ENCODE data around the gene VANGL1. TPM values are rescaled to one million over a fixed set of nuclear protein-coding genes. Genes with fewer than 3 reads are reported as not detected.

Gene VANGL1
- total and polyA plus RNA-seq, 2 of the 8 experiments (the other 6 are each of a cell fraction or from before 2014, with no cell fraction given): 9.4 to 13.4 TPM

DNA sequence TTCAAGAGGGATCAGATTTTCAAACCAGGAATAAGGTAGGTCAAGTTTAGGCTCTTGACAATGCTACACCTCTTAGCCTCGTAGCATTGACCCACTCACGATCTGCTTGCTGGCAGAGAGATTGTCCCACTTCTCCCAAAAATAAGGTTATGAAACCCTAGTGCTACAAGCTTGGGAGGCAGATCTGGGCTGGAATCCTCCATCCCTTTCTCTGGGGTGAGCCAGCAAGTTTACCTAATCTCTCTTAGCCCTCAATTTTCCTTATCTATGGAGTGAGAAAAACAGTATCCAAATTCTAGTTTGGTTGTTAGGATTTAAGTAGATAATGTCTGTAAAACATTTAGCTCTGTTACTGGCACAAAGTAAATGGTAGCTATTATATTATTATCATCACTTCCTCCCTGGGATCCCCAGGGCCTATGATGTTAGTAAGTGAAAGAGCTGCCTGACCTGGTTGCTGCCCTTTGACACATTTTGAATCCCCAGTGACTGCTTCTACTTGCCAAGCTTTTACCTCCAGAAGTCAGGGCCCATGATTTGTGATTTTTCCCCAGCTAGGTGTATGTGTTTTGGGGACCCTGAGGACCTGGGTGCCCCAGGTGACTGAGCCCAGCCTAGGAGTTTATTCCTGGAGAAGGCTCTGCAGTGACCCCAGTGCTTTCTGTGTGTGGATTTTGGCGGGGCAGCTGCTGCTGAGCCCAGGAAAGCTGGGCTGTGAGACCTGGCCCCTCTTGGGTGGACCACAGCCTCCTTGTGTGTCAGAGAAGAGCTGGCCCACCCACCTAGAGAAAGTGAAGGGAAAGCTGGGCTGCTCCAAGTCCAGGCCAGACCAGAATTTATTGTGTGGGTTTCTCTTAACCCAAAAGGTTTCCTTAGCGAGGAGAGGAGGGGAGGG, 48.2 kb upstream of the VANGL1 start:
- no peak for FAIRE-seq
- no peak overlapping the region for H3K14ac ChIP-seq (ENCODE audit: insufficient read length)
- WGBS, 2 experiments (ENCODE audit: extremely low coverage in 1 of 2, insufficient coverage in 1 of 2, insufficient read length in 1 of 2, insufficient replicate concordance in 2 of 2, low coverage in 1 of 2, low lambda C conversion rate in 2 of 2, missing lambda C conversion rate in 1 of 2): 76% methylated on average over 3 of the region's 4 CpGs; no CpG with 5 or more reads in 1 of the 2 experiments
- H3K9ac ChIP-seq (replicated peaks in 1 of 4; ENCODE audit: extremely low read depth in 1 of 4, low read depth in 3 of 4, low read length in 3 of 4): no peak overlapping the region
- no peak overlapping the region for H2BK5ac ChIP-seq (ENCODE audit: low read depth, low read length)
- H2BK12ac ChIP-seq (ENCODE audit: low read depth, low read length): no peak overlapping the region
- H2AFZ ChIP-seq (ENCODE audit: low read length): no peak overlapping the region
- H2AK5ac ChIP-seq (ENCODE audit: low read depth, low read length): no peak overlapping the region
- no peaks in the 10 kb centered on the region for H3K79me1 ChIP-seq (ENCODE audit: low read depth, low read length)
- no peak overlapping the region for H3K4me3 ChIP-seq (ENCODE audit: extremely low read depth in 1 of 4, insufficient read depth in 2 of 4, low read depth in 3 of 4, low read length in 4 of 4)
- ChIA-PET CTCF (ENCODE audit: partially characterized antibody) (interaction anchor here (0.7 to 7.0 kb wide), 20 partner anchors 21 to 551 kb away, joined by 3 to 88 read pairs (median 3); no protein-coding TSS in a partner anchor), POLR2A (ENCODE audit: partially characterized antibody) (no interaction called here)
- H3K4ac ChIP-seq (replicated peaks; ENCODE audit: insufficient read length, low read depth, low read length): no peak overlapping the region
- H4K20me1 ChIP-seq (replicated peaks in 1 of 2; ENCODE audit: control insufficient read depth in 1 of 2, insufficient read depth in 2 of 2, low read length in 2 of 2): no peaks in the 10 kb centered on the region
- H3K23me2 ChIP-seq (ENCODE audit: low read depth, low read length): no peaks in the 10 kb centered on the region
- no peak overlapping the region for H2BK20ac ChIP-seq (ENCODE audit: low read length)
- H3K36me3 ChIP-seq (ENCODE audit: control insufficient read depth in 2 of 4, insufficient read depth in 4 of 4, low read length in 3 of 4): no peaks in the 10 kb centered on the region
- H3K4me1 ChIP-seq (replicated peaks in 1 of 4; ENCODE audit: control insufficient read depth in 3 of 4, insufficient read depth in 4 of 4, low read length in 3 of 4): no peaks in the 10 kb centered on the region
- no peaks in the 10 kb centered on the region for H3K27me3 ChIP-seq (replicated peaks in 1 of 4; ENCODE audit: control insufficient read depth in 3 of 4, extremely low read depth in 1 of 4, insufficient read depth in 3 of 4, low read length in 3 of 4)
- no peaks in the 10 kb centered on the region for H3K79me2 ChIP-seq (ENCODE audit: control insufficient read depth in 1 of 2, insufficient read depth in 2 of 2, low read length in 2 of 2)
- peaks cover 8 to 26% of the 10 kb centered on the region in 2 experiments for H3K9me3 ChIP-seq (ENCODE audit: insufficient read depth in 2 of 2, low read depth in 1 of 2, low read length in 1 of 2)
- no peak overlapping the region for H2BK120ac ChIP-seq (replicated peaks; ENCODE audit: low read depth, low read length)
- H3K56ac ChIP-seq (replicated peaks; ENCODE audit: insufficient read length, low read depth, low read length): no peak overlapping the region
- no peak for DNase-seq (ENCODE audit: low read depth in 1 of 2, low spot score in 2 of 2)
- H3K23ac ChIP-seq (ENCODE audit: insufficient read length): no peak overlapping the region
- H4K8ac ChIP-seq (ENCODE audit: extremely low read depth, insufficient read depth, low read length): no peak overlapping the region
- H3K4me2 ChIP-seq (ENCODE audit: insufficient read depth in 1 of 2, low read depth in 2 of 2, low read length in 2 of 2): no peak overlapping the region
- no peak overlapping the region for H4K5ac ChIP-seq (ENCODE audit: insufficient read length, low read depth, low read length)
- no peak overlapping the region for H4K91ac ChIP-seq (replicated peaks; ENCODE audit: insufficient read length, low read length)
- H3K27ac ChIP-seq (ENCODE audit: low read depth, low read length): no peak overlapping the region
- no peak overlapping the region for H3K18ac ChIP-seq (ENCODE audit: extremely low read depth, low read length)
- no peak overlapping the region for H2BK15ac ChIP-seq (ENCODE audit: low read length)
- TF ChIP-seq, protein P1, sequence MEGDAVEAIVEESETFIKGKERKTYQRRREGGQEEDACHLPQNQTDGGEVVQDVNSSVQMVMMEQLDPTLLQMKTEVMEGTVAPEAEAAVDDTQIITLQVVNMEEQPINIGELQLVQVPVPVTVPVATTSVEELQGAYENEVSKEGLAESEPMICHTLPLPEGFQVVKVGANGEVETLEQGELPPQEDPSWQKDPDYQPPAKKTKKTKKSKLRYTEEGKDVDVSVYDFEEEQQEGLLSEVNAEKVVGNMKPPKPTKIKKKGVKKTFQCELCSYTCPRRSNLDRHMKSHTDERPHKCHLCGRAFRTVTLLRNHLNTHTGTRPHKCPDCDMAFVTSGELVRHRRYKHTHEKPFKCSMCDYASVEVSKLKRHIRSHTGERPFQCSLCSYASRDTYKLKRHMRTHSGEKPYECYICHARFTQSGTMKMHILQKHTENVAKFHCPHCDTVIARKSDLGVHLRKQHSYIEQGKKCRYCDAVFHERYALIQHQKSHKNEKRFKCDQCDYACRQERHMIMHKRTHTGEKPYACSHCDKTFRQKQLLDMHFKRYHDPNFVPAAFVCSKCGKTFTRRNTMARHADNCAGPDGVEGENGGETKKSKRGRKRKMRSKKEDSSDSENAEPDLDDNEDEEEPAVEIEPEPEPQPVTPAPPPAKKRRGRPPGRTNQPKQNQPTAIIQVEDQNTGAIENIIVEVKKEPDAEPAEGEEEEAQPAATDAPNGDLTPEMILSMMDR (IDR thresholded peaks at IDR 0.05; ENCODE audit: control extremely low read depth in 1 of 3, insufficient read depth in 1 of 3, low read depth in 1 of 3, low read length in 3 of 3): no peak
- TF ChIP-seq EP300 (IDR thresholded peaks at IDR 0.05; ENCODE audit: borderline replicate concordance in 1 of 2, low read depth in 2 of 2, low read length in 2 of 2) (no peak), TEAD4 (IDR thresholded peaks at IDR 0.05; ENCODE audit: low read depth, low read length) (no peak), NANOG (IDR thresholded peaks at IDR 0.05; ENCODE audit: insufficient read depth, low read depth, low read length, poor library complexity, severe bottlenecking) (no peak), TBP (IDR thresholded peaks at IDR 0.05; ENCODE audit: low read depth, low read length) (no peak)

All from H1 (cell line).